CD14-positive monocyte (primary cell): ENCODE data around the gene IKZF1. TPM values are rescaled to one million over a fixed set of nuclear protein-coding genes. Genes with fewer than 3 reads are reported as not detected.

Experiments used
- DNase-seq, 3 donors: peaks; one replicate each; pipeline ENCODE4 v3.0.0-alpha.2; 2011 to 2022
- H2AFZ ChIP-seq: 2 replicates; pipeline ENCODE4 v1.6.0; 2012; ENCODE audit warnings: mild to moderate bottlenecking, low read depth, low read length, inconsistent platforms; ENCODE audit not compliant: insufficient read depth, poor library complexity, severe bottlenecking
- H3K27ac ChIP-seq, 2 donors: 1 replicate in 1 of 2; 2 replicates in 1 of 2; pipeline ENCODE4 v1.5.1; 2012 to 2013; ENCODE audit warnings: low read length in 2 of 2, control low read depth in 1 of 2, inconsistent platforms in 1 of 2, low read depth in 1 of 2, mild to moderate bottlenecking in 1 of 2
- H3K27me3 ChIP-seq, 2 donors: one replicate each; pipeline versions ENCODE4 v1.6.0 to v1.6.1; 2011 to 2013; ENCODE audit warnings: low read length in 2 of 2; ENCODE audit not compliant: control insufficient read depth in 2 of 2, insufficient read depth in 2 of 2
- H3K36me3 ChIP-seq, 2 donors: replicated peaks in 1 of 2; 1 replicate in 1 of 2; 2 replicates in 1 of 2; pipeline versions ENCODE4 v1.5.1 to v1.6.1; 2012 to 2013; ENCODE audit warnings: low read length in 2 of 2, control low read depth in 1 of 2, inconsistent platforms in 1 of 2, mild to moderate bottlenecking in 1 of 2; ENCODE audit not compliant: insufficient read depth in 2 of 2, control insufficient read depth in 1 of 2
- H3K4me1 ChIP-seq, 2 donors: 1 replicate in 1 of 2; 2 replicates in 1 of 2; pipeline versions ENCODE4 v1.5.1 to v1.6.1; 2012 to 2013; ENCODE audit warnings: low read length in 2 of 2, control low read depth in 1 of 2, inconsistent platforms in 1 of 2, mild to moderate bottlenecking in 1 of 2, moderate library complexity in 1 of 2; ENCODE audit not compliant: insufficient read depth in 2 of 2, control insufficient read depth in 1 of 2
- H3K4me2 ChIP-seq: replicated peaks from 2 replicates; pipeline ENCODE3; 2012; ENCODE audit warnings: low read length, moderate library complexity, mild to moderate bottlenecking; ENCODE audit not compliant: poor library complexity, severe bottlenecking; ENCODE audit errors: extremely low read depth
- H3K4me3 ChIP-seq, 3 experiments: fragments of 200-600 bp in 1 of 3; sonication (generic) in 1 of 3; replicated peaks in 1 of 3; 1 replicate in 2 of 3; 2 replicates in 1 of 3; pipeline ENCODE4 v1.5.1; 2011 to 2013; ENCODE audit warnings: low read length in 3 of 3, mild to moderate bottlenecking in 3 of 3, control low read depth in 2 of 3, low read depth in 2 of 3, inconsistent platforms in 1 of 3, moderate library complexity in 1 of 3
- H3K79me2 ChIP-seq: 2 replicates; pipeline ENCODE4 v1.6.0; 2012; ENCODE audit warnings: mild to moderate bottlenecking, control low read depth, inconsistent platforms, low read length, moderate library complexity; ENCODE audit not compliant: insufficient read depth
- H3K9ac ChIP-seq: 2 replicates; pipeline ENCODE4 v1.6.0; 2017; ENCODE audit warnings: low read length, mild to moderate bottlenecking; ENCODE audit not compliant: insufficient read depth, poor library complexity, severe bottlenecking
- H3K9me3 ChIP-seq, 2 donors: replicated peaks in 1 of 2; 1 replicate in 1 of 2; 2 replicates in 1 of 2; pipeline versions ENCODE4 v1.5.1 to v1.6.1; 2012 to 2013; ENCODE audit warnings: low read length in 2 of 2, control low read depth in 1 of 2; ENCODE audit not compliant: control insufficient read depth in 1 of 2, insufficient read depth in 1 of 2
- H4K20me1 ChIP-seq: 2 replicates; pipeline ENCODE4 v1.6.0; 2012; ENCODE audit warnings: mild to moderate bottlenecking, low read length, control low read depth, moderate library complexity; ENCODE audit not compliant: insufficient read depth
- H3K27ac Mint-ChIP-seq, 7 donors: one replicate each; pipeline ENCODE4 v1.8.0; 2020; ENCODE audit warnings: mild to moderate bottlenecking in 7 of 7, mixed read lengths in 7 of 7, moderate library complexity in 6 of 7, inconsistent platforms in 2 of 7
- H3K27me3 Mint-ChIP-seq, 3 donors: one replicate each; pipeline ENCODE4 v1.8.0; 2021 to 2022; ENCODE audit warnings: low read depth in 3 of 3, mild to moderate bottlenecking in 3 of 3, mixed read lengths in 3 of 3, moderate library complexity in 3 of 3, inconsistent platforms in 1 of 3
- H3K36me3 Mint-ChIP-seq, 2 donors: one replicate each; pipeline ENCODE4 v1.8.0; 2020; ENCODE audit warnings: mixed read lengths in 2 of 2, inconsistent platforms in 1 of 2, mild to moderate bottlenecking in 1 of 2
- H3K4me1 Mint-ChIP-seq: one replicate; pipeline ENCODE4 v1.8.0; 2020; ENCODE audit warnings: mild to moderate bottlenecking, mixed read lengths
- H3K4me3 Mint-ChIP-seq, 2 donors: one replicate each; pipeline ENCODE4 v1.8.0; 2020; ENCODE audit warnings: mild to moderate bottlenecking in 2 of 2, mixed read lengths in 2 of 2, moderate library complexity in 1 of 2
- H3K9me3 Mint-ChIP-seq, 7 donors: one replicate each; pipeline ENCODE4 v1.8.0; 2020 to 2022; ENCODE audit warnings: mixed read lengths in 7 of 7, mild to moderate bottlenecking in 6 of 7, moderate library complexity in 6 of 7, inconsistent platforms in 2 of 7
- WGBS: methylation state at CpG from one replicate; pipeline ENCODE4 v1.1.5; 2013; ENCODE audit warnings: missing lambda C conversion rate; ENCODE audit not compliant: insufficient coverage; 5-methylcytosine and 5-hydroxymethylcytosine counted together
- intact Hi-C, 2 donors: fragments of 100-400 bp; cut with micrococcal nuclease; formaldehyde crosslinking; loops; one replicate each; pipeline versions ENCODE4 v1.15.0 to v1.15.1; 2023
- polyA plus RNA-seq, 3 donors: library from polyadenylated mRNA; depleted of rRNA in 1 of 3; unstranded in 2 of 3; stranded (reverse) in 1 of 3; fragments of 300-500 nt in 2 of 3; fragments of >200 nt in 1 of 3; fragmentation: Illumina TruSeq in 2 of 3; gene quantifications; 1 replicate in 2 of 3; 2 replicates in 1 of 3; pipeline ENCODE4 v1.2.3, GENCODE V29; 2012 to 2021
- TF ChIP-seq, protein P1 (sequence below): fragments of 200-600 bp; IDR thresholded peaks from one replicate; pipeline ENCODE4 v1.8.0; 2022; ENCODE audit warnings: antibody characterized with exemption, mild to moderate bottlenecking

The IKZF1 gene
- polyA plus RNA-seq, 3 donors, result 38.4 to 130 (median 80.2) TPM

DNA sequence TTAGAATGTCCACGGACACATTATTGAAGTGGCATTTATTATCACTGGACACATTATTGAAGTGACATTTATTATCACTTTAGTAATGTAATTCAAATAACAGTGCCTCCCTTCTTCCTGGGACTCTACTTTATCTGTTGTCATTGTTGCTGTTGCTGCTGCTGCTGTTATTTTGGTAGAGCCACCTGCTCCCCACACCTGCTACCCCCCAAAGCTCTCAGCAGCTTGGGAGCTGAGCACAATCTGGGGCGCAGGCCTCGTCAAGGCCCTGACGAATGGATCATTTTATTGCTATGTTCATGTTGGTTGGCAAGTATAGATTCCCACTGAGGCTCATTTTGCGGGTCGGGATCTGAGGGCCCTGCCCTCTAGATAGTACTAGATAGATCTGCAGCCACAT lies 120.8 kb downstream of the IKZF1 start:
- intact Hi-C loops, result no loop called here
- Mint-ChIP-seq H3K27ac (no peak overlapping the region), H3K36me3 (no peaks in the 10 kb centered on the region), H3K27me3 (peaks cover 0 to 2% (median 0%) of the 10 kb centered on the region in 3 donors), H3K4me1 (no peaks in the 10 kb centered on the region), H3K4me3 (no peak overlapping the region), H3K9me3 (no peaks in the 10 kb centered on the region)
- no peaks in the 10 kb centered on the region for H4K20me1 ChIP-seq
- no peaks in the 10 kb centered on the region for H3K9me3 ChIP-seq
- DNase-seq, result no peak
- H3K9ac ChIP-seq, result no peak overlapping the region
- H2AFZ ChIP-seq, result no peak overlapping the region
- TF ChIP-seq, protein P1, sequence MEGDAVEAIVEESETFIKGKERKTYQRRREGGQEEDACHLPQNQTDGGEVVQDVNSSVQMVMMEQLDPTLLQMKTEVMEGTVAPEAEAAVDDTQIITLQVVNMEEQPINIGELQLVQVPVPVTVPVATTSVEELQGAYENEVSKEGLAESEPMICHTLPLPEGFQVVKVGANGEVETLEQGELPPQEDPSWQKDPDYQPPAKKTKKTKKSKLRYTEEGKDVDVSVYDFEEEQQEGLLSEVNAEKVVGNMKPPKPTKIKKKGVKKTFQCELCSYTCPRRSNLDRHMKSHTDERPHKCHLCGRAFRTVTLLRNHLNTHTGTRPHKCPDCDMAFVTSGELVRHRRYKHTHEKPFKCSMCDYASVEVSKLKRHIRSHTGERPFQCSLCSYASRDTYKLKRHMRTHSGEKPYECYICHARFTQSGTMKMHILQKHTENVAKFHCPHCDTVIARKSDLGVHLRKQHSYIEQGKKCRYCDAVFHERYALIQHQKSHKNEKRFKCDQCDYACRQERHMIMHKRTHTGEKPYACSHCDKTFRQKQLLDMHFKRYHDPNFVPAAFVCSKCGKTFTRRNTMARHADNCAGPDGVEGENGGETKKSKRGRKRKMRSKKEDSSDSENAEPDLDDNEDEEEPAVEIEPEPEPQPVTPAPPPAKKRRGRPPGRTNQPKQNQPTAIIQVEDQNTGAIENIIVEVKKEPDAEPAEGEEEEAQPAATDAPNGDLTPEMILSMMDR, result no peak
- no peaks in the 10 kb centered on the region for H3K36me3 ChIP-seq
- H3K4me3 ChIP-seq, result no peak overlapping the region
- H3K27me3 ChIP-seq, result no peaks in the 10 kb centered on the region
- no peak overlapping the region for H3K4me2 ChIP-seq
- no peaks in the 10 kb centered on the region for H3K4me1 ChIP-seq
- H3K27ac ChIP-seq, result no peak overlapping the region
- 95% methylated on average over 3 of the region's 6 CpGs for WGBS
- H3K79me2 ChIP-seq, result no peaks in the 10 kb centered on the region

DNA sequence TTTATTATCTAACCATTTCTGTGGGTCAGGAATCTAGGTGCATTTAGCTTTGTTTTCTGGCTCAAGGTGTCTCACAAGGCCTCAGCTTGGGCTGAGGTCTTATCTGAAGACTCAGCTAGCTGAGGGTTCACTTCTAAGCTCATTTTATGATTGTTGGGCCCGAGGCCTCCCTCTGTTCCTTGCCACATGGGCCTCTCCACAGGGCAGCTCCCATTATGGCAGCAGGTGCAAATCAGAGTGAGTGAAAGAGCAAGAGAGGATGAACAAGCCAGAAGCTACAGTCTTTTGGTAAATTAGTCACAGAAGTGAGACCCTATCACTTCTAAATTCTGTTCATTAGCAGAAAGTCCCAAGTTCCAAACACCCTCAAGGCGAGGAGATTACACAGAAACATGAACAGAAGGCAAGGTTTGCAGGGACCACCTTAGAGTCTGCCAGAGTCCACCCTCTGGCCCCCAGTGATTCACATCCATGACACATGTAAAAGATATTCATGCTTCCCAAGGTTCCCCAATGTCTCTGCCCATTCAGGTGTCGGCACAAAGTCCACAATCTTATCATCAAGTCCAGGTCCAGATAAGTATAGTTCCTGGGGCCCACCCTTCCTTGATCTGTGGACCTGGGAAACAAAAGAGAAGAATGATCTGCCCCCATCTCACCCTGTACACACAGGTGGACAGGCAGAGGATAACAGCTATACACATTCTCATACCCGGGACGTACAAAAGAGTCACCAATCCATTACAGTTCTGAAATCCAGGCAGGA lies 121.9 kb downstream of the IKZF1 start:
- TF ChIP-seq, protein P1, result no peak
- H3K9me3 ChIP-seq, result no peaks in the 10 kb centered on the region
- intact Hi-C loops, result no loop called here
- H3K36me3 ChIP-seq, result no peaks in the 10 kb centered on the region
- H3K4me1 Mint-ChIP-seq, result no peaks in the 10 kb centered on the region
- no peak for DNase-seq
- no peak overlapping the region for H3K27ac Mint-ChIP-seq
- H2AFZ ChIP-seq, result no peak overlapping the region
- no peaks in the 10 kb centered on the region for H4K20me1 ChIP-seq
- whole genome bisulfite sequencing, result 94% methylated on average over 2 of the region's 5 CpGs
- H3K4me3 Mint-ChIP-seq, result no peak overlapping the region
- no peaks in the 10 kb centered on the region for H3K27me3 Mint-ChIP-seq
- no peak overlapping the region for H3K27ac ChIP-seq
- no peaks in the 10 kb centered on the region for H3K36me3 Mint-ChIP-seq
- no peaks in the 10 kb centered on the region for H3K4me1 ChIP-seq
- H3K9me3 Mint-ChIP-seq, result no peaks in the 10 kb centered on the region
- no peak overlapping the region for H3K9ac ChIP-seq
- no peaks in the 10 kb centered on the region for H3K27me3 ChIP-seq
- no peak overlapping the region for H3K4me3 ChIP-seq
- H3K79me2 ChIP-seq, result no peaks in the 10 kb centered on the region
- H3K4me2 ChIP-seq, result no peak overlapping the region
